HG03097 (cell line): Measurements from ENCODE around the gene REPS1.
"Not testable (repeated sequence)": the region's sequence is repeated elsewhere in the genome, so short reads cannot be mapped to it uniquely, and the experiment has no call there.

Experiments used
- ATAC-seq: cut with Tn5 transposase; IDR thresholded peaks from one replicate; pipeline ENCODE4 v1.9.1; 2021; ENCODE audit not compliant: unreplicated experiment, low FRiP score

REPS1 gene, protein sequence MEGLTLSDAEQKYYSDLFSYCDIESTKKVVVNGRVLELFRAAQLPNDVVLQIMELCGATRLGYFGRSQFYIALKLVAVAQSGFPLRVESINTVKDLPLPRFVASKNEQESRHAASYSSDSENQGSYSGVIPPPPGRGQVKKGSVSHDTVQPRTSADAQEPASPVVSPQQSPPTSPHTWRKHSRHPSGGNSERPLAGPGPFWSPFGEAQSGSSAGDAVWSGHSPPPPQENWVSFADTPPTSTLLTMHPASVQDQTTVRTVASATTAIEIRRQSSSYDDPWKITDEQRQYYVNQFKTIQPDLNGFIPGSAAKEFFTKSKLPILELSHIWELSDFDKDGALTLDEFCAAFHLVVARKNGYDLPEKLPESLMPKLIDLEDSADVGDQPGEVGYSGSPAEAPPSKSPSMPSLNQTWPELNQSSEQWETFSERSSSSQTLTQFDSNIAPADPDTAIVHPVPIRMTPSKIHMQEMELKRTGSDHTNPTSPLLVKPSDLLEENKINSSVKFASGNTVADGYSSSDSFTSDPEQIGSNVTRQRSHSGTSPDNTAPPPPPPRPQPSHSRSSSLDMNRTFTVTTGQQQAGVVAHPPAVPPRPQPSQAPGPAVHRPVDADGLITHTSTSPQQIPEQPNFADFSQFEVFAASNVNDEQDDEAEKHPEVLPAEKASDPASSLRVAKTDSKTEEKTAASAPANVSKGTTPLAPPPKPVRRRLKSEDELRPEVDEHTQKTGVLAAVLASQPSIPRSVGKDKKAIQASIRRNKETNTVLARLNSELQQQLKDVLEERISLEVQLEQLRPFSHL

DNA sequence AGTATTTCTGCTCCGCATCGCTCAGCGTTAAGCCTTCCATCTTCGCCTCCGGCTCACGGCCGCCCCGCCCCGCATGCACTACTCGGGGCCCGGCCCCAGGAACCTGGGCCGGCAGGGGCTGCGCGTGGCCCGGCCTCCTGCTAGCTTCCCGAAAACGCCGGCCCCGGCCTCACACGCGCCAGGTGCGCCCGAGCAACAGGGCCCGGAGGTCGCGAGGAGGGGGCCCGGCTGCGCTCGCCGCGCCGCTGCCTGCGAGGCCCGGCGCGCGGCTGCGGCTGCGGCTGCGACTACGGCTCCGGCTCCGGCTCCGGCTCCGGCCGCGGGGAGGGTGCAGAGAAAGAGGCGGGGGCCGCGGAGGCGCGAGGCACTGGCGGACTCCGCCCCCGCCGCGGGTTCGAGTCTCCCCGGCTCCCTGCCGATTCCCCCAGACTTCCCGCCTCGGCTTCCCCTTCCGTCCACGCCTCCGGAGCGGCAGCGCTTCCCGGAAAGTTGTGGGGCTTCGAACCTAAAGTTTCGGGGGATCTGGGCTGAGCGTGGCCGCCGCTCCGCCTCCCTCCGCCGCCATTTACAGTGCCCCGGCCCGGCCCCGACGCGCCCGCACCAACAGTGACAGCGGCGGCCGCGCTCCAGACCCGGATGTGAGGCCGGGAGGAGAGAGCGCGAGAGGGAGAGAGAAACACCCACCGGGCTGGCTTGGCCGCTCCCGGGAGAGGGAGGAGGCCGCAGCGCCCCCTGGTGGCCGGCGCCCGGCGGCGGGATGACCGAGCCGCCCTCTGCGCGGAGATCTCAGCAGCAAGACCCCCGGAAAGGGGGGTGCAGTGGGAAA is at the start of gene REPS1:
Gene REPS1 (minus strand): TSS at position 611 of the 826 bp plus-strand sequence. CDS start 571 bp downstream, at position 40.
- ATAC-seq, result peak; percentile 90

DNA sequence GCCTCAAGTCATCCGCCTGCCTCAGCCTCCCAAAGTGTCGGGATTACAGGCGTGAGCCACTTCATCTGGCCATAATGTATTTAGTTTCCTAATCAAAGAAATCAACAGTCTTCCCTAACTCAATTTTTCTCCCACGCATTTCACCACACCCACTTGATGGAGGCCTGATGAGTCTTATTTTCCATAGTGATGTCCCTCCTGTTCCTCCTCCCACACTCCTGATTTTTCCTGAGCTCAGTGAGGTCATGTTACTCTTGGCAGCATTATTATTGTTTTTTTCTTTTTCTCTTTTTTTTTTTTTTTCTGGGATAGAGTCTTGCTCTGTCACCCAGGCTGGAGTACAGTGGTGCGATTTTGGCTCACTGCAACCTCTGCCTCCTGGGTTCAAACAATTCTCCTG is 49.4 kb upstream of the REPS1 start:
- ATAC-seq, result no peak

- peak; percentile 59 for ATAC-seq
Observed at GRCh38 chr6:139030228-139030963, 42.3 kb upstream of the REPS1 start.

DNA sequence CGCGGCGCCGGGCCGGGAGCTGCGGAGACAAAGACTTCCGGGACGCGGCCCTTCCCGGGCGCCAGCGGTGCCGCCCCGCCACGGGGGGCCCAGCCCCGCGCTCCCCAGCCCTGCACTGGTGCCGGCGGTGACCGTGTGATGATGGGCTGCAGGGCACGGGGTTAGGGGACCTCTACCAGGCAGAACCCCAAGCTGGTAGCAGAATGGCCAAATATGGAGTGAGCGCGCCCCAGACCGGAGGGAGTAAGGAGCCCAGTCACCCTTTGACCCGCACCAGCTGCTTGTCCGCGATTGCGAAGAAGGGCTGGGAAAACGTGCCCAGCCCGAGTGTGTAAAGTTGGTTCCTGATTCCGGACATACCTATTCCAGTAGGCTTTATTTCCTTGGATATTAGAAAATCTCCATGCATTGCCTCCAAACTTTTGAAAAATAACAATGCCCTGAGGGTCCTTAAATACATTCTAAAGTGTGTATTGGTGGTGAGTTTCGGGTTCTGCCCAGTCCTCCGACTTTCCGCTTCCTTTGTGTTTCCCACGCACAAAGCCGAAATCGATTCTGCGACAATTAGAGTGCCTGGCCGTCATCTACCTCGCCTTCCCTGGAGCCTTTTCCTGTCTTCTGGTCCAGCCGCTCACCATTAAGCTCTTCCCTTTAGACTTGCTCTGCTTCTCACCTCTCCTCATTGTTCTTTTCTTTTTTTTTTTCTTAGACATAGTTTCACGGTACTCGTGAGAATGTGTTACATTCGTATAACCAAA is 41.6 kb upstream of the REPS1 start:
- peak; percentile 30 for ATAC-seq

DNA sequence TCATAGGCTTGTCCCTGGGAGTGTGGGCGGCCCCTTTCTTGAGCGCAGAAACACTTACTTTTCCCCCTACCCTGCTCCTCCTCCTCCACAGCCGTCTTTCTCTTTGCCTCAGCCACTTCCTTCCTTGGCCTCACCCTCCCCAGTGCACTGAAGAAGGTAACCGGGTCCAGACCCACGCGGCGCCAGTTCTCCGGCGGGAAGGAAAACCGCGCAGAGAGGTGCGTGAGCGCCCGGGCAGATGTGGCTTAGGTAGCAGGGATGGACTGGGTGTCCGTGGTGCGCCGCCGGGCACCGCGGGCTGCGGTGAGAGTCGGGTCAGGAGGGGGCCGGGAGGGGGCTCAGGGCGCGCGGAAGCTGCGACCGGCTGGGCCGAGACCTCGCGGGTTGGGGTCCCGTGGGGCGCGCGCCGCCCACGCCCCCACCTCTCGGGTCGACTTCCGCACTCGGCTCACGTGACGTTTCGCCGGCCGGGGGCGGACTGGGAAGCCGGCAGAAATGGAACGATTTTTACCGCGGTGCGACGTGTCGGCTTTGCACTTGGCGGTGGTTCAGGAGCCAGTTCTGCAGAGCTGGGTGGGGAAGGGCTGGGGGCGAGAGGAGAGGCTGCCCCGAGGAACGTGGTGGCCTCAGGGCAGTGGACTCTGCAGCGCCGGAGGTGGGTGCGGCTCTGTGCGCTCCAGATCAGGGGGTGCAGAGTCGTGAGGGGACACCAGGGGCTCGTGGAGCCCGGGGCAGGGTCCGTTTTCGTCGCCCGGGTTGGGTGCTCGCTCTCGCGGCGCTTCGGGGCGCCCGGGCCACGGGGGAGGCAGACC is 40.8 kb upstream of the REPS1 start, which contains the start of gene ABRACL:
Gene ABRACL (plus strand): TSS at position 88 of the 812 bp plus-strand sequence. CDS start 5,416 bp downstream, outside the sequence.
- ATAC-seq, result peak; percentile 53

GRCh38 chr6:139028215-139028657 is 40.2 kb upstream of the REPS1 start:
- no peak for ATAC-seq

DNA sequence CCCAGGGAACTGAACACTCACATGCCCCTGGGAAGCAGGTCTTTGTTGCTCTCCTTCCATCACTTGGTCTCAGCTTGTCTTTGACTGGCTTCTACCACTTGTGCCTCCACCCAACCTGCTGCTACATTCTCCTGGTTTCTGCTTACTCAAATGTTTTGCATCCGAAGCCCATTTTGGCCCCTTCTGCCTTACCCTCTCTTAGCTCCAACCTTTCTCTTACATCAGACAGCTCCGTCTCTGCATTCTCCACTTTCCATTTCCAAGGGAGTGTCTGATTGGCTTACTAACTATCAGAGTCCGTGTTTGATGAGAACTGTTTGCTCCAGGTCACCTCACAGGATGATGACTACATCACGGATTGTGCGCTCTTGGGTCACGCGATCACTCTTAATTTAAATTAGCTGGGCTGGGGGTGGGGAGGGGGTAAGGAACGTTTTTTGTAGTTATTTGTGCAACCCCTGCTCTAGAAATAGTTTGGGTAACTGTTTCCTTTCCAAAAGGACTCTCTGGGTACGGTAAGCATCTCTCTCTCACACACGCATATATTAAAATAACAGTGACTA is 39.6 kb upstream of the REPS1 start:
- ATAC-seq, result no peak

GRCh38 chr6:139025416-139025815 is 37.4 kb upstream of the REPS1 start:
- ATAC-seq, result not testable (repeated sequence)

GRCh38 chr6:139020689-139021088 is 32.6 kb upstream of the REPS1 start:
- no peak for ATAC-seq

DNA sequence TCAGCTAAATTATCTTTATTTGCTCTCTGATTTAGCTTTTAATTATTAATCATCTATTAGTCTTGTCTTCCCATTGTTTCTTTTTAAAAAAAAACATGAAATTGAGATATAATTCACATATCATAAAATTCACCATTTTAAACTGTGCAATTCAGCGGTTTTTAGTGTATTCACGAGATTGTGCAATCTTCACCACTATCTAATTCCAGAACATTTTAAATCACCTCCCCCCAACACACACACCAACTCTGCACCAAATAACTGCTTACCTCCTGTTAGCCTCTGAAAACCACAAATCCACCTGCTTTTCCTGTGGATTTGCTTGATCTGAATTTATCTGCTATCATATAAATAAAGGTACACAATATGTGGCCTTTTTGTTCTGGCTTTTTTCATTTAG is 31.7 kb upstream of the REPS1 start:
- ATAC-seq, result no peak

- no peak for ATAC-seq
Observed at GRCh38 chr6:139017227-139017626, 29.2 kb upstream of the REPS1 start.

DNA sequence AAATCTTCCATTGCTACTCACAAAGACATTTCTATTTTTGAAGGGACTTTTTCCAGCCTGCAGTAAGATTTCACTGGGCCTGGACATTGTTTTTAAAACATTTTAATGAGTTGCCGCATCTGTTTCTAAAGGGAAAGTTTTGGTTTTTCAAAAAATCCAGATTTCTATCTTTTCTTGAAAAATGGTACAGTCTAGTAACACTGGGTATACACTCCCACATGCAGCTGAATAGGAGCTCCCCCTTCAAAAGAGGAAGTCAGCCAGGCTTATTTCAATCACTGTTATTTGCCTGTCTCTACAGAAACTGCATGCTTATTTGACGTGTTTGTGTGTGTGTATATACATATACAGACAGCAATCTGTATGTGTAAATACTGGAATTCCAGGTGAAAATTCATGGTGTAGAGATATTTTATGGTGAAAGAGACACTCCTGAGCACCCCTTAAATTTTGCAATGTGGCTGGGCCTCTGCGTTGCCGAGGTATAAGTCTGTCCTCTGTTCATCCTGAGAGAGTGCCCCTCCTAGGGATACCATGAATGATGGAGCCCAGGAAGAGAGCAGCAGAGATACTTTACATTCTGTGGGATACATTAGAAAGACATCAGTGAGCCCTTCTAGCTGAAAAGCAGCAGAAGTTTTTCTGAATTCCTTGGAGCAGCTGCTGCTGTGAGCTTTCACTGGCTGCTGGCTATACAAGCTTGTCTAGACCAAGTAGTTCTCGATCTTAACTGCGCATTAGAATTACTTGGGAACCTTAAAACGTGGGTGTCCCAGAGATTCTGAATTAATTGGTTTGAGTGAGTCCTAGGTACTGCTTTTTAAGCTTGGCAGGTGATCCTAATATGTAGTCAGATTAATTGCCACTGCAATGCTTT is 28.5 kb upstream of the REPS1 start:
- no peak for ATAC-seq

DNA sequence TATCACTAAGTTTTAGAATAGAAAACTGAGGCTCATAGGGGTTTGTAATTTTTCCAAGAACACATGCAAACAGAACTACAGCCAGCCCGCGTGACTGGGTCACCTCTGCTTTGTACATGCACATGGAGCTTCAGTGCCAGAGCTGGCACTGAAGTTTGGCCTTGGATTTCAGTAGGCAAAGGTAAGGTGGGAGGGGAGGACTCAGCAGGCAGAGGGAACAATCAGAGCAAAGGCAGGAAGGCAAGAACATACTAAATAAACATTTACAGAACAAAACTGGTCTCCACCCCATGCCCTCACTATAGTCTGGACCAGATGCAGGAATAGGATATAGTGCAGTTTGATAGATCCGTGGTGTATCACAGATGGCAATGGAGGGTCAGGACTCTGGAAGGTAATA is 26.9 kb upstream of the REPS1 start:
- no peak for ATAC-seq

GRCh38 chr6:139013185-139013800 is 25.2 kb upstream of the REPS1 start:
- ATAC-seq, result no peak

GRCh38 chr6:139011980-139012379 is 23.9 kb upstream of the REPS1 start:
- ATAC-seq, result no peak

- ATAC-seq, result no peak
Observed at GRCh38 chr6:139010674-139011073, 22.6 kb upstream of the REPS1 start.

GRCh38 chr6:139008117-139008516 is 20.1 kb upstream of the REPS1 start:
- ATAC-seq, result no peak
